ENCODE data around the gene MSX2. TPM values are rescaled to one million over a fixed set of nuclear protein-coding genes. Genes with fewer than 3 reads are reported as not detected.

The MSX2 gene
- total RNA-seq, 1 experiment from 2014 or later = 11.3 TPM

GRCh38 chr5:174769005-174769404, 44.6 kb downstream of the MSX2 start:
- intact Hi-C loops (cut with micrococcal nuclease) = no loop called here
- Histone ChIP-seq H3K4me2 (ENCODE audit: low read length) (no peak overlapping the region), H3K36me3 (ENCODE audit: control insufficient read depth in 1 of 2, insufficient read depth in 2 of 2, low read length in 2 of 2) (no peaks in the 10 kb centered on the region), H3K4me3 (replicated peaks in 1 of 2; ENCODE audit: low read depth in 1 of 2, low read length in 2 of 2) (no peak overlapping the region), H3K9me3 (ENCODE audit: control insufficient read depth in 1 of 2, insufficient read depth in 1 of 2, low read depth in 1 of 2, low read length in 2 of 2) (no peaks in the 10 kb centered on the region), H2AFZ (ENCODE audit: low read depth, low read length, poor library complexity, severe bottlenecking) (no peak overlapping the region), H3K4me1 (ENCODE audit: control insufficient read depth in 1 of 2, insufficient read depth in 2 of 2, low read length in 2 of 2) (peaks cover 0 to 2% of the 10 kb centered on the region in 2 experiments; a peak in 1 of 4 replicates), H4K20me1 (ENCODE audit: insufficient read depth) (no peaks in the 10 kb centered on the region), H3K9me2 (ENCODE audit: insufficient read depth) (no peaks in the 10 kb centered on the region), H3K27me3 (ENCODE audit: insufficient read depth, low read length) (no peaks in the 10 kb centered on the region; the same call in 1 of the 2 replicates), H3K27ac (ENCODE audit: low read depth, low read length) (no peak overlapping the region), H3K9ac (ENCODE audit: low read length) (no peak overlapping the region), H3K79me2 (ENCODE audit: insufficient read depth, low read length) (no peaks in the 10 kb centered on the region)
- BruUV-seq (replicated peaks) = no TSS peak
- DNase-seq (ENCODE audit: low read depth, low spot score) (no peak), ATAC-seq (no peak)
- CTCF ChIA-PET = no interaction called here
- RAD21 ChIA-PET (ENCODE audit: low non-redundant PET in 1 of 2, low total read pairs in 2 of 2, uncharacterized antibody in 2 of 2, unreplicated experiment in 2 of 2) = no interaction called here
- POLR2A ChIA-PET = no interaction called here
- TF ChIP-seq ELF1 (IDR thresholded peaks at IDR 0.05; ENCODE audit: borderline replicate concordance, low read depth) = no peak
- no peak for TF ChIP-seq RAD21 (IDR thresholded peaks at IDR 0.05; ENCODE audit: low read depth)
- no peak for TF ChIP-seq CBX3 (IDR thresholded peaks at IDR 0.05; ENCODE audit: low read depth)
- no peak for TF ChIP-seq TCF7L2 (IDR thresholded peaks at IDR 0.05; ENCODE audit: borderline replicate concordance, extremely low read depth, insufficient read depth, insufficient read length)
- no peak for TF ChIP-seq ZNF274 (IDR thresholded peaks at IDR 0.05; ENCODE audit: low read depth, low read length)
- TF ChIP-seq ZFX (IDR thresholded peaks at IDR 0.05) = no peak
- no peak for TF ChIP-seq EGR1 (IDR thresholded peaks at IDR 0.05; ENCODE audit: low read depth)

- Histone ChIP-seq H3K79me2 (ENCODE audit: insufficient read depth, low read length) (no peaks in the 10 kb centered on the region), H3K4me1 (ENCODE audit: control insufficient read depth in 1 of 2, insufficient read depth in 2 of 2, low read length in 2 of 2) (peaks cover 0 to 2% of the 10 kb centered on the region in 2 experiments; a peak in 1 of 4 replicates), H3K9me2 (ENCODE audit: insufficient read depth) (no peaks in the 10 kb centered on the region), H3K27me3 (ENCODE audit: insufficient read depth, low read length) (no peaks in the 10 kb centered on the region; the same call in 1 of the 2 replicates), H3K4me2 (ENCODE audit: low read length) (no peak overlapping the region), H3K4me3 (replicated peaks in 1 of 2; ENCODE audit: low read depth in 1 of 2, low read length in 2 of 2) (no peak overlapping the region), H2AFZ (ENCODE audit: low read depth, low read length, poor library complexity, severe bottlenecking) (no peak overlapping the region), H3K9me3 (ENCODE audit: control insufficient read depth in 1 of 2, insufficient read depth in 1 of 2, low read depth in 1 of 2, low read length in 2 of 2) (no peaks in the 10 kb centered on the region), H3K9ac (ENCODE audit: low read length) (no peak overlapping the region), H3K27ac (ENCODE audit: low read depth, low read length) (no peak overlapping the region), H3K36me3 (ENCODE audit: control insufficient read depth in 1 of 2, insufficient read depth in 2 of 2, low read length in 2 of 2) (no peaks in the 10 kb centered on the region), H4K20me1 (ENCODE audit: insufficient read depth) (no peaks in the 10 kb centered on the region)
- ATAC-seq (no peak), DNase-seq (ENCODE audit: low read depth, low spot score) (no peak)
- intact Hi-C loops (cut with micrococcal nuclease) = no loop called here
- RAD21 ChIA-PET (ENCODE audit: low non-redundant PET in 1 of 2, low total read pairs in 2 of 2, uncharacterized antibody in 2 of 2, unreplicated experiment in 2 of 2) = no interaction called here
- POLR2A ChIA-PET = no interaction called here
- no TSS peak for BruUV-seq (replicated peaks)
- TF ChIP-seq YY1 (IDR thresholded peaks at IDR 0.05; ENCODE audit: extremely low read depth, insufficient replicate concordance, low read depth, low read length) = no peak
- no peak for TF ChIP-seq CBX3 (IDR thresholded peaks at IDR 0.05; ENCODE audit: low read depth)
- no peak for TF ChIP-seq ATF3 (IDR thresholded peaks at IDR 0.05)
- TF ChIP-seq EZH2phosphoT487 (IDR thresholded peaks at IDR 0.05; ENCODE audit: borderline replicate concordance) = no peak
- TF ChIP-seq ZBTB33 (IDR thresholded peaks at IDR 0.05; ENCODE audit: extremely low read depth, insufficient replicate concordance, low read length) = no peak
- TF ChIP-seq MAX (IDR thresholded peaks at IDR 0.05) = no peak
- no peak for TF ChIP-seq EZH2 (IDR thresholded peaks at IDR 0.05)
- TF ChIP-seq POLR2A (IDR thresholded peaks at IDR 0.05; ENCODE audit: borderline replicate concordance, extremely low read depth, insufficient read depth, insufficient read length) = no peak
- CTCF ChIA-PET = no interaction called here
Measured at GRCh38 chr5:174773371-174773770, 49.0 kb downstream of the MSX2 start.
